Liver (tissue), 9 donors: ENCODE measurements around the gene OR3A3. TPM values are rescaled to one million over a fixed set of nuclear protein-coding genes. Genes with fewer than 3 reads are reported as not detected.
"Not testable (repeated sequence)": the region's sequence is repeated elsewhere in the genome, so short reads cannot be mapped to it uniquely, and the experiment has no call there.

ENCODE experiments used
- DNase-seq: peaks from one replicate; pipeline ENCODE4 v3.0.0-alpha.2; 2017; ENCODE audit warnings: low spot score
- H3K27ac ChIP-seq, 2 donors: one replicate each; pipeline ENCODE4 v1.7.0; 2013; ENCODE audit warnings: inconsistent platforms in 2 of 2, low read length in 2 of 2, control low read depth in 1 of 2, low read depth in 1 of 2, mild to moderate bottlenecking in 1 of 2
- H3K27me3 ChIP-seq, 4 donors: one replicate each; pipeline versions ENCODE4 v1.6.1 to v1.7.0; 2013; ENCODE audit warnings: low read length in 3 of 4, inconsistent platforms in 1 of 4, mild to moderate bottlenecking in 1 of 4, moderate library complexity in 1 of 4; ENCODE audit not compliant: control insufficient read depth in 4 of 4, insufficient read depth in 4 of 4
- H3K36me3 ChIP-seq, 4 donors: one replicate each; pipeline versions ENCODE4 v1.6.1 to v1.7.0; 2013; ENCODE audit warnings: low read length in 3 of 4, mild to moderate bottlenecking in 3 of 4, low read depth in 1 of 4, moderate library complexity in 1 of 4; ENCODE audit not compliant: control insufficient read depth in 4 of 4, insufficient read depth in 3 of 4
- H3K4me1 ChIP-seq, 4 donors: one replicate each; pipeline versions ENCODE4 v1.6.1 to v1.7.0; 2013; ENCODE audit warnings: low read length in 3 of 4, mild to moderate bottlenecking in 3 of 4, moderate library complexity in 1 of 4; ENCODE audit not compliant: control insufficient read depth in 4 of 4, insufficient read depth in 4 of 4
- H3K4me3 ChIP-seq, 3 donors: one replicate each; pipeline versions ENCODE4 v1.6.1 to v1.7.0; 2013; ENCODE audit warnings: low read length in 3 of 3, control low read depth in 1 of 3, low read depth in 1 of 3, mild to moderate bottlenecking in 1 of 3
- H3K9ac ChIP-seq, 2 donors: one replicate each; pipeline ENCODE4 v1.7.0; 2013; ENCODE audit warnings: low read length in 2 of 2, mild to moderate bottlenecking in 2 of 2, moderate library complexity in 2 of 2, control low read depth in 1 of 2, low read depth in 1 of 2
- H3K9me3 ChIP-seq, 4 donors: one replicate each; pipeline versions ENCODE4 v1.6.1 to v1.7.0; 2013; ENCODE audit warnings: low read length in 3 of 4; ENCODE audit not compliant: control insufficient read depth in 4 of 4
- CTCF ChIP-seq: fragments of 150-350 bp; IDR thresholded peaks from 2 replicates; pipeline ENCODE4 v1.5.1; 2017; ENCODE audit warnings: improper control_type of control experiment, low read depth, low read length; ENCODE audit not compliant: missing input control
- EGR1 ChIP-seq, 2 donors: IDR thresholded peaks; 2 replicates each; pipeline ENCODE4 v1.6.1; 2016 to 2018; ENCODE audit warnings: antibody characterized with exemption in 2 of 2, low read depth in 2 of 2
- FOXA1 ChIP-seq: IDR thresholded peaks from 2 replicates; pipeline ENCODE4 v1.6.1; 2016; ENCODE audit warnings: antibody characterized with exemption
- GABPA ChIP-seq, 2 donors: IDR thresholded peaks in 1 of 2; conservative IDR thresholded peaks in 1 of 2; 2 replicates each; pipeline ENCODE4 v1.6.1; 2016; ENCODE audit warnings: antibody characterized with exemption in 2 of 2, mild to moderate bottlenecking in 1 of 2, moderate library complexity in 1 of 2
- HNF4A ChIP-seq, 2 donors: conservative IDR thresholded peaks; 2 replicates each; pipeline ENCODE4 v1.6.1; 2016; ENCODE audit warnings: antibody characterized with exemption in 2 of 2, mild to moderate bottlenecking in 2 of 2
- HNF4G ChIP-seq: IDR thresholded peaks from 2 replicates; pipeline ENCODE4 v1.6.1; 2016; ENCODE audit warnings: antibody characterized with exemption
- JUND ChIP-seq, 2 donors: IDR thresholded peaks; 2 replicates each; pipeline ENCODE4 v1.6.1; 2016; ENCODE audit warnings: antibody characterized with exemption in 2 of 2
- MAX ChIP-seq: IDR thresholded peaks from 2 replicates; pipeline ENCODE4 v1.6.1; 2016; ENCODE audit warnings: antibody characterized with exemption
- RAD21 ChIP-seq, 2 donors: IDR thresholded peaks; 2 replicates each; pipeline ENCODE4 v1.6.1; 2016; ENCODE audit warnings: antibody characterized with exemption in 2 of 2, mild to moderate bottlenecking in 2 of 2
- REST ChIP-seq: IDR thresholded peaks from 2 replicates; pipeline ENCODE4 v1.6.1; 2016; ENCODE audit warnings: antibody characterized with exemption, mild to moderate bottlenecking
- SP1 ChIP-seq: IDR thresholded peaks from 2 replicates; pipeline ENCODE4 v1.6.1; 2018; ENCODE audit warnings: antibody characterized with exemption, mild to moderate bottlenecking
- TAF1 ChIP-seq: conservative IDR thresholded peaks from 2 replicates; pipeline ENCODE4 v1.6.1; 2016; ENCODE audit warnings: antibody characterized with exemption, mild to moderate bottlenecking
- YY1 ChIP-seq: IDR thresholded peaks from 2 replicates; pipeline ENCODE4 v1.6.1; 2016; ENCODE audit warnings: antibody characterized with exemption, mild to moderate bottlenecking
- ZBTB33 ChIP-seq: IDR thresholded peaks from 2 replicates; pipeline ENCODE4 v1.6.1; 2016; ENCODE audit warnings: antibody characterized with exemption
- WGBS: extraction: QIAGEN DNeasy Blood & Tissue Kit; methylation state at CpG from one replicate; pipeline ENCODE4 v1.1.7; 2013; 5-methylcytosine and 5-hydroxymethylcytosine counted together
- polyA plus RNA-seq, 2 donors: library from polyadenylated mRNA; stranded (reverse) in 1 of 2; unstranded in 1 of 2; fragments of 200-250 nt in 1 of 2; fragments of >200 nt in 1 of 2; fragmentation: Nextera tagmentation in 1 of 2; extraction: Ambion mirVana in 1 of 2; gene quantifications; one replicate each; pipeline versions ENCODE4 v1.2.1 to v1.2.3, GENCODE V29; 2013 to 2015
- total RNA-seq, 2 donors: library from RNA; depleted of rRNA; stranded (reverse); fragments of >200 nt; gene quantifications; one replicate each; pipeline ENCODE4 v1.2.3, GENCODE V29; 2014
- donor health status: healthy.
- donor health status: healthy.
- donor health status: healthy.
- donor health status: healthy.
- donor health status: healthy.

OR3A3 gene
- total and polyA plus RNA-seq, 4 donors = not detected

GRCh38 chr17:3415610-3416009, 4.4 kb downstream of the OR3A3 start (continued):
- no peak for TF ChIP-seq JUND (IDR thresholded peaks at IDR 0.05)
- no peak for TF ChIP-seq FOXA1
- TF ChIP-seq RAD21 (IDR thresholded peaks at IDR 0.05) = no peak
- TF ChIP-seq MAX = no peak
- no peak for TF ChIP-seq GABPA (IDR thresholded peaks at IDR 0.05 in 1 of 2, conservative IDR thresholded peaks at IDR 0.05 in 1 of 2)

GRCh38 chr17:3418222-3418621, 7.1 kb downstream of the OR3A3 start:
- Histone ChIP-seq H3K36me3 (no peaks in the 10 kb centered on the region), H3K4me3 (no peak overlapping the region), H3K9me3 (no peaks in the 10 kb centered on the region), H3K9ac (no peak overlapping the region), H3K27ac (no peak overlapping the region), H3K27me3 (no peaks in the 10 kb centered on the region), H3K4me1 (no peaks in the 10 kb centered on the region)
- no peak for DNase-seq
- TF ChIP-seq CTCF (no peak), HNF4A (conservative IDR thresholded peaks at IDR 0.05) (no peak), MAX (no peak), RAD21 (IDR thresholded peaks at IDR 0.05) (no peak), ZBTB33 (no peak), EGR1 (IDR thresholded peaks at IDR 0.05; ENCODE audit: low read depth in 2 of 2) (no peak), SP1 (no peak), GABPA (IDR thresholded peaks at IDR 0.05 in 1 of 2, conservative IDR thresholded peaks at IDR 0.05 in 1 of 2) (no peak), JUND (IDR thresholded peaks at IDR 0.05) (no peak), HNF4G (no peak), YY1 (no peak), TAF1 (no peak)
- 30% methylated on average over 2 of the region's 2 CpGs for WGBS

GRCh38 chr17:3433215-3433614, 22.0 kb downstream of the OR3A3 start:
- H3K4me3 ChIP-seq, H3K4me1 ChIP-seq, H3K9me3 ChIP-seq, H3K27ac ChIP-seq, H3K27me3 ChIP-seq, H3K9ac ChIP-seq, H3K36me3 ChIP-seq, DNase-seq: not testable (repeated sequence)
- WGBS = 37% methylated on average over 7 of the region's 7 CpGs
- TF ChIP-seq REST = peak; percentile 92
